ENCODE data around the gene SCP2. TPM values are rescaled to one million over a fixed set of nuclear protein-coding genes. Genes with fewer than 3 reads are reported as not detected.

The SCP2 gene
- total RNA-seq, 2 donors from 2014 or later: 69.3 to 99.4 TPM

DNA sequence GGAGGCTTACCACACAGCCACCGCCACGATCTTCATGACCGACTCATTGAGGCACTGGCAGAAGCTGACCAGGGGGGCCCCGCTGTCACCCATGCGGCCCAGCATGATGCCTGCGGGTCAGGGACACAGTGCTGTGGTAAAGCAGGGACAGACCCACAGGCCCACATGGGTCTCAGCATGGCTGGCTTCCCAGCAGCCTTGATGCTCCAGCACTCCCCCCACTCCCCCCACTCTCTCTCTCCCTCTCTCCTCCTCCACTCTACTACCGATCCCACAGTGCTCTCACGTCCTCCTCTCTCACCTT, 166.3 kb downstream of the SCP2 start:
- 87 to 93% methylated on average over 4 to 8 of the region's 8 CpGs for WGBS, 2 experiments (ENCODE audit: insufficient coverage in 1 of 2, insufficient read length in 1 of 2)
- Mint-ChIP-seq H3K27ac (no peak overlapping the region), H3K9me3 (no peaks in the 10 kb centered on the region), H3K27me3 (ENCODE audit: insufficient read depth) (peaks cover 18% of the 10 kb centered on the region), H3K36me3 (ENCODE audit: low read depth) (no peaks in the 10 kb centered on the region), H3K4me3 (no peak overlapping the region), H3K4me1 (peaks cover 3% of the 10 kb centered on the region)
- peaks cover 18% of the 10 kb centered on the region for H3K9me3 ChIP-seq (ENCODE audit: control insufficient read depth, low read length)
- H3K4me1 ChIP-seq (ENCODE audit: control insufficient read depth, insufficient read depth, low read length): peaks cover 3% of the 10 kb centered on the region
- DNase-seq: no peak
- peaks cover 4% of the 10 kb centered on the region for H3K27me3 ChIP-seq (ENCODE audit: control insufficient read depth, insufficient read depth, low read length, poor library complexity, severe bottlenecking)
- H3K27ac ChIP-seq (ENCODE audit: low read depth, low read length): no peak overlapping the region
- no peak overlapping the region for H3K9ac ChIP-seq (ENCODE audit: extremely low read depth, low read length, poor library complexity, severe bottlenecking)
- no peaks in the 10 kb centered on the region for H3K36me3 ChIP-seq (ENCODE audit: control insufficient read depth, insufficient read depth, low read length)
- no peak overlapping the region for H3K4me3 ChIP-seq (ENCODE audit: low read length)
- TF ChIP-seq, protein P1, sequence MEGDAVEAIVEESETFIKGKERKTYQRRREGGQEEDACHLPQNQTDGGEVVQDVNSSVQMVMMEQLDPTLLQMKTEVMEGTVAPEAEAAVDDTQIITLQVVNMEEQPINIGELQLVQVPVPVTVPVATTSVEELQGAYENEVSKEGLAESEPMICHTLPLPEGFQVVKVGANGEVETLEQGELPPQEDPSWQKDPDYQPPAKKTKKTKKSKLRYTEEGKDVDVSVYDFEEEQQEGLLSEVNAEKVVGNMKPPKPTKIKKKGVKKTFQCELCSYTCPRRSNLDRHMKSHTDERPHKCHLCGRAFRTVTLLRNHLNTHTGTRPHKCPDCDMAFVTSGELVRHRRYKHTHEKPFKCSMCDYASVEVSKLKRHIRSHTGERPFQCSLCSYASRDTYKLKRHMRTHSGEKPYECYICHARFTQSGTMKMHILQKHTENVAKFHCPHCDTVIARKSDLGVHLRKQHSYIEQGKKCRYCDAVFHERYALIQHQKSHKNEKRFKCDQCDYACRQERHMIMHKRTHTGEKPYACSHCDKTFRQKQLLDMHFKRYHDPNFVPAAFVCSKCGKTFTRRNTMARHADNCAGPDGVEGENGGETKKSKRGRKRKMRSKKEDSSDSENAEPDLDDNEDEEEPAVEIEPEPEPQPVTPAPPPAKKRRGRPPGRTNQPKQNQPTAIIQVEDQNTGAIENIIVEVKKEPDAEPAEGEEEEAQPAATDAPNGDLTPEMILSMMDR (conservative IDR thresholded peaks at IDR 0.05): no peak

DNA sequence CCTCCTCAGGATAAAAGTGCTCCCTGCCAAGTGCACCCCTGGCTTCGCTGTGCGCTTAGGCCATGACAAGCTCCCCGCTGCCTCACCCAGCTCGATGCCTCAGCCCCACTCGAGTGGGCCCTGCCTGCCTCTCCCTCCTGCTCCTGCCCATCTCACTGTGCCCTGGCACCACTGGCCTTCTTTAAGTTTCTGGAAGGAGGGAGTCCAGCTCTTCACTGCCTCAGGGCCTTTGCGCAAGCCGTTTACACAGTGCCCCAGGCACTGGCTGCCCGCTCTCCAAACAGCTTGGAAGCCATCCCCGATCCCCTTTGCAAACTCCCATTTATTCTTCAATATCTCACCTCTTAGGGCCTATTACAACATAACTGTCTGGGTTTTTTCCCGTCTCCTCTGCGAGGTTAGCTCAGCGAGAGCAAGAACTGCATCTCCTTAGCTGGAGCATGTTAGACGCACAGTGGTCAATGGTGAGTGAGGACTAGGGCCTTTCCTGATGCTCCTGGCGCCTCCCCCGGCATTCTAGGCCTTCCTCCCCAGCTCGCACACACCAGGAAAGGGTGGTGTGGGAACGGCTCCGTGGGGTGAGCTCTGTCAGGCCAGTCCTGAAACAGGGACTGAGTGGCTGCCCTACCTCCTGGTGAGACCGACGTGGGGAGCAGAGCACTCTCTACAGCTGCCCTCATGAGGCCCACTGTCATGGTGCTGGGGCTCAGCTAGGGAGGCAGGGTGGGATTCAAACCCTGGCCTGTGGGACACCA, 166.9 kb downstream of the SCP2 start:
- Histone ChIP-seq H3K27ac (ENCODE audit: low read depth, low read length) (no peak overlapping the region), H3K4me1 (ENCODE audit: control insufficient read depth, insufficient read depth, low read length) (peaks cover 3% of the 10 kb centered on the region), H3K27me3 (ENCODE audit: control insufficient read depth, insufficient read depth, low read length, poor library complexity, severe bottlenecking) (no peaks in the 10 kb centered on the region), H3K36me3 (ENCODE audit: control insufficient read depth, insufficient read depth, low read length) (no peaks in the 10 kb centered on the region), H3K9ac (ENCODE audit: extremely low read depth, low read length, poor library complexity, severe bottlenecking) (no peak overlapping the region), H3K4me3 (ENCODE audit: low read length) (no peak overlapping the region), H3K9me3 (ENCODE audit: control insufficient read depth, low read length) (peaks cover 18% of the 10 kb centered on the region)
- Mint-ChIP-seq H3K4me1 (peaks cover 3% of the 10 kb centered on the region), H3K4me3 (no peak overlapping the region), H3K27ac (no peak overlapping the region), H3K36me3 (ENCODE audit: low read depth) (no peaks in the 10 kb centered on the region), H3K9me3 (no peaks in the 10 kb centered on the region), H3K27me3 (ENCODE audit: insufficient read depth) (peaks cover 16% of the 10 kb centered on the region)
- DNase-seq: no peak
- WGBS, 2 experiments (ENCODE audit: insufficient coverage in 1 of 2, insufficient read length in 1 of 2): 90 to 93% methylated on average over 16 to 20 of the region's 20 CpGs
- TF ChIP-seq, protein P1 (conservative IDR thresholded peaks at IDR 0.05): no peak

DNA sequence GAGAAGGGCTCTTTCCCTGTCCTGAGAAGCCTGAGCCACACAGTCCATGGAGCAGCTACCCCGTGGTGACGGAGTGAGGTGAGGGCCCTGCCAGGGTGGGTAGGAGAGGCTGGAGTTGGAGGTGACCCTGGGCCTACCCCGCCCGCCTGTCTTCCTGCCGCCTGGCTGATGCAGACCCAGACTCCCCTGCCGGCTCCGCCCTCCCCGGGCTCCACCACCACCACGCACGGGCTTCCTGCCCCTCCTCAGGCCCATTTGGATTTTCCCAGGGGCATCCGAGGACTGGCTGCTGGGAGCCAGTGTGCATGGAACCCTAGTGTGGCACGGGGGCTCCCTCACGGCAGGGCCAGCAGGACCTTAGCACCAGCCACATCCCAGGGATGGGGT, 167.4 kb downstream of the SCP2 start:
- Histone ChIP-seq H3K9ac (ENCODE audit: extremely low read depth, low read length, poor library complexity, severe bottlenecking) (no peak overlapping the region), H3K36me3 (ENCODE audit: control insufficient read depth, insufficient read depth, low read length) (no peaks in the 10 kb centered on the region), H3K4me1 (ENCODE audit: control insufficient read depth, insufficient read depth, low read length) (peaks cover 3% of the 10 kb centered on the region), H3K27ac (ENCODE audit: low read depth, low read length) (no peak overlapping the region), H3K27me3 (ENCODE audit: control insufficient read depth, insufficient read depth, low read length, poor library complexity, severe bottlenecking) (no peaks in the 10 kb centered on the region), H3K9me3 (ENCODE audit: control insufficient read depth, low read length) (peaks cover 19% of the 10 kb centered on the region), H3K4me3 (ENCODE audit: low read length) (no peak overlapping the region)
- H3K27ac Mint-ChIP-seq: no peak overlapping the region
- H3K4me3 Mint-ChIP-seq: no peak overlapping the region
- 87% methylated on average over 8 to 13 of the region's 13 CpGs for WGBS, 2 experiments (ENCODE audit: insufficient coverage in 1 of 2, insufficient read length in 1 of 2)
- H3K27me3 Mint-ChIP-seq (ENCODE audit: insufficient read depth): peaks cover 13% of the 10 kb centered on the region
- H3K9me3 Mint-ChIP-seq: no peaks in the 10 kb centered on the region
- no peaks in the 10 kb centered on the region for H3K36me3 Mint-ChIP-seq (ENCODE audit: low read depth)
- TF ChIP-seq, protein P1 (conservative IDR thresholded peaks at IDR 0.05): no peak
- H3K4me1 Mint-ChIP-seq: peaks cover 3% of the 10 kb centered on the region
- DNase-seq: no peak

Small RNA genes within 50 kb of the gene (microRNA-seq; reads per million reads assigned to microRNA genes)
- not detected for gene MIR1273F (ENCODE audit: borderline microRNAs expressed)
- not detected for gene MIR1273G (ENCODE audit: borderline microRNAs expressed)
- not detected for gene MIR5095 (ENCODE audit: borderline microRNAs expressed)

Other genes with a start within 250 kb of the SCP2 start
- 10 to 100 TPM; 23.5 to 29.9 TPM for gene COA7, start 228.9 kb upstream of the SCP2 start, total RNA-seq
- gene ZYG11B, start 200.8 kb upstream of the SCP2 start, total RNA-seq: 10 to 100 TPM; 24.8 to 30.2 TPM
- gene ZYG11A, start 84.5 kb upstream of the SCP2 start, total RNA-seq: 1 to 10 TPM; 1.5 to 3.2 TPM
- gene ECHDC2, start 5.5 kb upstream of the SCP2 start, total RNA-seq: 100 to 1,000 TPM in 1 of 2 donors, 10 to 100 TPM in 1; 71.5 to 111 TPM
- gene PODN, start 134.9 kb downstream of the SCP2 start, total RNA-seq: 1 to 10 TPM; 3.0 to 3.6 TPM
- 1 to 10 TPM; 1.7 to 2.3 TPM for gene SLC1A7, start 215.4 kb downstream of the SCP2 start, total RNA-seq

Data from endodermal cell (in vitro differentiated cells).